NCI-H2196 treated with DMSO at 0.1 percent for 48 hours (cell line): Measurements from ENCODE around the gene PCGF3.

Experiments
- DNase-seq: peaks from one replicate; lab custom pipeline; 2025; ENCODE audit not compliant: unreplicated experiment; lab: John Stamatoyannopoulos, UW

PCGF3 gene, protein sequence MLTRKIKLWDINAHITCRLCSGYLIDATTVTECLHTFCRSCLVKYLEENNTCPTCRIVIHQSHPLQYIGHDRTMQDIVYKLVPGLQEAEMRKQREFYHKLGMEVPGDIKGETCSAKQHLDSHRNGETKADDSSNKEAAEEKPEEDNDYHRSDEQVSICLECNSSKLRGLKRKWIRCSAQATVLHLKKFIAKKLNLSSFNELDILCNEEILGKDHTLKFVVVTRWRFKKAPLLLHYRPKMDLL

DNA sequence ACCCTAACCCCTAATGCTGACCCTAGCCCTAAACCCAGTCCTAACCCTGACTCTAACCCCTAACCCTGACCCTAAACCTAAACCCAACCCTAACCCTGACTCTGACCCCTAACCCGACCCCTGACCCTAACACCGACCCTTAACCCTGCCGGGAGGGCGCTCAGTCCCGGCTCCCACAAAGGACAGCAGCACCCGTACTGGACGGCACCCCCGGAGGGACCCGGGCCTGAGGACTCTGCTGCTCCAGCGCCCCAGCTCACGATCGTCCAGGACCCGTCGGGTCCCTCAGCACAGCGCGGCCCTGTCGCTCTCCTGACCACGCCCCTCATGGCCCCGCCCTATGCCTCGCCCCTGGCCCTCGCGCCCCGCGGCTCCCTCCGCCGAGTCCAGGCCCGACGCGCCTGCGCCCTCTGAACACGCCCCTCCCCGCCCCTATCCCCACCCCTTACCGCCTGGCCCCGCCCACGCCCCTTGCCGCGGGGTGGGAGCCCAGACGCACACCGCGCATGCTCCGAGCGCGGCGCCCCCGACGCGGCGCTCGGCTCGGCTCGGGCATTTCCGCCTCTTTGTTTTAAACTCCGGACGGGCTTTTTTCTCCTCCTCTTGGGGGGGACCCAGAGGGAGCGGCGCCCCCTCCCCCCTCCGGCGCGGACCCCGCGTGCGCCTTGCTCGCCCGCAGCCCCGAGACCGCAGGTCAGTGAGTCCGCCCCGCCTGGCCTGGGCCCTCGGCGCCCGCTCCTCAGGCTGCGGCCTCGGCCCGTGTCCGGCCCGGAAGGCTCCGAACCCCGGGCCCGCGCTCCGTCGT is at the start of gene PCGF3:
PCGF3 (plus strand) TSS at position 555 of the 805 bp plus-strand sequence. CDS start 27,849 bp downstream, outside the sequence.
- DNase-seq = peak; percentile 88

DNA sequence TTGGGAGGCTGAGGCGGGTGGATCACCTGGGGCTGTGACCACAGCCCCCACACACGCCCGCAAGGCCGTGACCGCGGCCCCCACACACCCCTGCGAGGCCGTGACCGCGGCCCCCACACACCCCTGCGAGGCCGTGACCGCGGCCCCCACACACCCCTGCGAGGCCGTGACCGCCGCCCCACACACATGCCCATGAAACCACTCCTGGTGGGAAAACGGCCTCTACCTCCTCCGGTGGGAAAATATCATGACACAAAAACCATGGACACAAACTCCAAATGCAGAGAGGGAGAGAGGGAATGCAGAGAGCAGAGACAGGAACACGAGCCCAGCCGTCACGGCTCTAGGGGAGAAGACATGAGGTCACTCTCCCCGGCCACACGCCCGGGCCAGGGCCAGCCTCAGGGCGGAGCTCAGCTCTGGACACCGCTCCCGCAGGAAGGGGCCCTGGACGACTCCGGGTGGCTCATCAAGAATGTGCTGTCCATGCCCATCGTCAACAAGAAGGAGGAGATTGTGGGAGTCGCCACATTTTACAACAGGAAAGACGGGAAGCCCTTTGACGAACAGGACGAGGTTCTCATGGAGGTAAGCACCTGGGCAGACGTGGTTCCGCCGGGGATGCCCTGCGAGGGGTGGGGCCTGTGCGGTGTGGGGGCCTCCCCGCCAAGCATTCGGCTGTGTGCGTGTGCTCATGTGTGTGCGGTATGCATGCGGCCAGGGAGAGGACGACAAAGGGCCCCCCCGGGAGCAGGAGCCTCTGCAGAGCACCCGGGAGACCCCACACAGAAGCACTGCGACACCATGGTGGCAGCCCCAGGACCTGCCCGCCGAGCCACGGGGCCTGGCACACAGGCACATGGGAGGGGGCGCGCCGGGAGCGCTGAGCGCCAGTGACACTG is 48.9 kb upstream of the PCGF3 start:
- no peak for DNase-seq

DNA sequence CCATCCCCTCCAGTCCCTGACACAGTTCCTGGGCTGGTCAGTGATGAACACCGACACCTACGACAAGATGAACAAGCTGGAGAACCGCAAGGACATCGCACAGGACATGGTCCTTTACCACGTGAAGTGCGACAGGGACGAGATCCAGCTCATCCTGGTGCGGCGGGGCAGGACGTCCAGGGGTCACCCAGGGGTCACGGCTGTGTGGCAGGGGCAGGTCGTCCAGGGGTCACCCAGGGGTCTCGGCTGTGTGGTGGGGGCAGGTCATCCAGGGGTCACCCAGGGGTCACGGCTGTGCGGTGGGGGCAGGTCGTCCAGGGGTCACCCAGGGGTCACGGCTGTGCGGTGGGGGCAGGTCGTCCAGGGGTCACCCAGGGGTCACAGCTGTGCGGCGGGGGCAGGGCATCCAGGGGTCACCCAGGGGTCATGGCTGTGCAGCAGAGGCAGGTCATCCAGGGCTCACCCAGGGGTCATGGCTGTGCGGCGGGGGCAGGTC is 48.2 kb upstream of the PCGF3 start:
- no peak for DNase-seq

DNA sequence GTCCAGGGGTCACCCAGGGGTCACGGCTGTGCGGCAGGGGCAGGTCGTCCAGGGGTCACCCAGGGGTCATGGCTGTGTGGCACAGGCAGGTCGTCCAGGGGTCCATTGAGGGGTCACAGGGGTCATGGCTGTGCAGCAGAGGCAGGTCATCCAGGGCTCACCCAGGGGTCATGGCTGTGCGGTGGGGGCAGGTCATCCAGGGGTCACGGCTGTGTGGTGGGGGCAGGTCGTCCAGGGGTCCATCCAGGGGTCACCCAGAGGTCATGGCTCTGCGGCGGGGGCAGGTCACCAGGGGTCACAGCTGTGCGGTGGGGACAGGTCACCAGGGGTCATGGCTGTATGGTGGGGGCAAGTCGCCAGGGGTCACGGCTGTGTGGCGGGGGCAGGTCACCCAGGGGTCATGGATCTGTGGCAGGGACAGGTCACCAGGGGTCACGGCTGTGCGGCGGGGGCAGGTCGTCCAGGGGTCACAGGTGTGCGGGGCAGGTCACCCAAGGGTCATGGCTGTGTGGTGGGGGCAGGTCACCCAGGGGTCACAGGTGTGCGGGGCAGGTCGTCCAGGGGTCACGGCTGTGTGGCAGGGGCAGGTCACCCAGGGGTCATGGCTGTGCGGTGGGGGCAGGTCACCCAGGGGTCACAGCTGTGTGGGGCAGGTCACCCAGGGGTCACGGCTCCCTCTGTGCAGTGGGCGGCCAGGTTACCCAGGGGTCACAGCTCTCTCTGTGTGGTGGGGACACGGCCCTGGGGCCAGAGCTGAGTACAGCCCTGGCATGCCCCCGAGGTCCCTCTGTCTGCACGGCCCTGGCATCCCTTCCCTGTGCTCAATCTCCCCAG is 47.6 kb upstream of the PCGF3 start:
- DNase-seq = no peak

DNA sequence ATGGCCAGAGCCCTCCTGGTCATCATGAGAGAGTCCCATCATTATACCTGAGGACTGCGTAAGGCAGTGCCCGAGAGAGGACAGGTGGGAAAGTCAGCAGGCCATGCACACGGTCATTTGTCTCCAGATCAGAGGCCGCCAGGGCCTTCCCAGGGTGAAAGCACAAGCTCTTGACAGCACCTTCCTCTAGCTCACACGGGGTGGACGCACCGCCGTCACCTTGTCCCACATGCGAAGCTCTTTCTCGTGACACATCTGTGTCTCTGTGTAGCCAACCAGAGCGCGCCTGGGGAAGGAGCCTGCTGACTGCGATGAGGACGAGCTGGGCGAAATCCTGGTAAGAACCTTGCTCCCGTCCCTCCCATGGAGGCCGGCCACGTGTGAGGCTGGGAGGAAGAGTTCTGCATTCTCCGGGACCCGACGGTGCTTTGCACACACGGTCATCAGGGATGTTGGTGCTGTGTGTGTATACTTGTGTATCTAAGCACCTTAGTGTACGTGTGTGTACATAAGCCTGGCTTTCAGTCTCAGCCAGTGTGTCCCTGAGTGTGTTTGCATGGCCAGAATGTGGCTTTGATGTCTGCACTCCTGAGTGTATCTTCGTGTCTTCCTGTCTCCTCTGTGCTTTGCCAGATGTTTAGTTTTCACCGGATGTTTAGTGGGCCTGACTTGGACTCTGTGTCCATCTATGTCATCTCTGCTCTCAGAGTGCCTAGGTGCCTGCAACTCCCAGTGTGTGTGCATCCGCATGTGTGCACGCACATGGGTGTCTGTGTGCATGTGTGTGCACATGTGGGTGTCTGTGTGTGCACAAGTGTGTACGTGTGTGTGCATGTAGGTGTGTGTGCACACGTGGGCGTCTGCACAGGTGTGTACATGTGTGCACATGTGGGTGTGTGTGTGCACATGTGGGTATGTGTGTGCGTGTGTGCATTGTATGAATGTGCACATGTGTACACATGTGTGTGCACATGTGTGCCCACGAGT is 46.7 kb upstream of the PCGF3 start:
- no peak for DNase-seq

DNA sequence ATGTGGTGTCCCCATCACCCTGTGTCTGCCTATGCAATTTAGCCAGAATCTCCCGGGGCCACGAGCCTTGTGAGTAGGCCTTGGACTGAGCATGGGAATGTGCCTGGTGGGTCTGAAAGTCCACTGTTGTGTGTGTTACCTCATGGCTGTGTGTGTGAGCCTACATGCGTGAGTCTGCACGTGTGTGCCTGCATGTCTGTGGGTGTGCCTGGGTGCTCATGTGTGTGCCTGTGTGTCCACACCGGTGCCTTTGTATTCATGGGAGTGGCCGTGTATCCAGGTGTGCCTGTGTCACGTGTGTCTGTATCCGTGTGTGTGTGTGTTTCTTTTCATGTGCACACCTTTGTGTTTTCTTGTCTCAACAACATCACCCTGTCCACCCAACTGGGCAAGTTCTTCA is 45.8 kb upstream of the PCGF3 start:
- DNase-seq = no peak

DNA sequence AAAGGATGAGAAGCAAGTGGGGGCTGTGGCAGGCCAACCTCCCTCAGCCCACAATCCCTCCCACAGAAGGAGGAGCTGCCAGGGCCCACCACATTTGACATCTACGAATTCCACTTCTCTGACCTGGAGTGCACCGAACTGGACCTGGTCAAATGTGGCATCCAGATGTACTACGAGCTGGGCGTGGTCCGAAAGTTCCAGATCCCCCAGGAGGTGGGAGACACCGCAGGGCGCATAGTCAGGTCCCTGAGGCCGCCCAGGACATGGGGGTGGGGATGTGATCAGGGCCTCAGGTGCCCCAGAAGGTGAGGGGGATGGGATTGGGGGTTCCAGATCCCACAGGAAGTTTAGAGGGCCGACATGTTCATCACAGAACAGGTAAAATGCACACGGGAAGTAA is 45.2 kb upstream of the PCGF3 start:
- DNase-seq = no peak

DNA sequence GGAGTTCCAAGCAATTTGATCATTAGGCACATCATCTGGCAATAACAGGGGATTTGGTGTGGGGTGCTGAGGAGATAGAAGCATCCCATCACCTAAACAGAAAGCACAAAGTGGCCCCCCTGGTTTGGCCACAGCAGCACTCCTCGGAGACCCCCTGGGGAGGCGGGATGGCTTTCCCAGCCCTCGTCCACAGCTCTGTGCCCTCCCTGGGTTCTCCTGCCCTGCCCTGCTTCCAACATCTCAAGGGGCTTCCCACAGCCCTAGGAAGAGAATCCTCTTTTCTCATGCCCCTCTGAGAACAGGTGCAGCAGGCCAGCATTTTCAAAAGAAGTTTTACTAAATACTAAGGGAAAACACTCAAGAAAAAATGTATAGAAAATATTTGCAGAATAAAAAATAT is 44.4 kb upstream of the PCGF3 start:
- no peak for DNase-seq

DNA sequence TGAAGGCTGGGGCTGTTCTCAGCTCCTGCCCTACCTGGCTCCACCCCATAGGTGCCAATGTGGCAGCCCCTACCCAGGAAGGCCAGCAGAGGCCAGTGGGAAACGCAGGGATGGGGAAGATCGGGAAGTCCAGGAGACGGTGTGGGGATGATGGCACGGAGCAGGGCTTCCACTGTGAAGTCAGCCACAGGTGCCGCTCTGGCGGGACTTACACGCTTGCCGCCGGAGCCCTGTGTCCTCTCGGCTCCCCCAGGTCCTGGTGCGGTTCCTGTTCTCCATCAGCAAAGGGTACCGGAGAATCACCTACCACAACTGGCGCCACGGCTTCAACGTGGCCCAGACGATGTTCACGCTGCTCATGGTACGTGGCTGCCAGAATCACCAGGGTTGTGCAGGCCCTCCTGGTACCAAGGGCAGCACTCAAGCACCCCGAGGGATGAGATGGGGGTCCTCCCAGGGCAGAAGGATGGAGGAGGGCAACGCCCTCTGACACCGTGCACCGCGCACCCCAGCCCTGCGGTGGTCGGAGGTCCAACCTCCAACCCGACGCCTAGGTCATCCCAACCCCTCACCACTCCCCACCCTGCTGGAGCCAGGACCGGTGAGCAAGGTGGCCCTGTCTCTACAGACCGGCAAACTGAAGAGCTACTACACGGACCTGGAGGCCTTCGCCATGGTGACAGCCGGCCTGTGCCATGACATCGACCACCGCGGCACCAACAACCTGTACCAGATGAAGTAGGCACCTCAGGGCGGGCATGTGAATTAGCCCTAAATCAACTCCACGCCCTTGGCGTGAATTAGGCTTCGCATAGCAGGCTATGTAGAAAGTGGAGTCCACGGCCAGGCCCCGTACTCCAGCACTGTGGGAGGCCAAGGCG is 43.5 kb upstream of the PCGF3 start:
- no peak for DNase-seq

DNA sequence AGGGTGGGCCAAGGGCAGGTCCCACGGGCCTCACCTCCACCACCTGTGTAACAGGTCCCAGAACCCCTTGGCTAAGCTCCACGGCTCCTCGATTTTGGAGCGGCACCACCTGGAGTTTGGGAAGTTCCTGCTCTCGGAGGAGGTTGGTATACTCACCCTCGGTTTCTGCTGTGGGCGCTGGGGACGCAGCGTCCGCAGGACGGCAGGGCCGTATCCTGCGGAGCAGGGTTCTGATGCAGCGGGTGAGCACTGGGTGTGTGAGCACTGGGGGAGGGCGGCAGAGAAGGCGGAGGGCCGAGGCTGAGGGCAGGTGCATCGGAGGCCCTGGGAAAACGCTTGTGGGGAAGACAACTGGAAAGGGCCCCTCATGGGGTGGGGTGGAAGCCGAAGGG is 42.6 kb upstream of the PCGF3 start:
- no peak for DNase-seq

DNA sequence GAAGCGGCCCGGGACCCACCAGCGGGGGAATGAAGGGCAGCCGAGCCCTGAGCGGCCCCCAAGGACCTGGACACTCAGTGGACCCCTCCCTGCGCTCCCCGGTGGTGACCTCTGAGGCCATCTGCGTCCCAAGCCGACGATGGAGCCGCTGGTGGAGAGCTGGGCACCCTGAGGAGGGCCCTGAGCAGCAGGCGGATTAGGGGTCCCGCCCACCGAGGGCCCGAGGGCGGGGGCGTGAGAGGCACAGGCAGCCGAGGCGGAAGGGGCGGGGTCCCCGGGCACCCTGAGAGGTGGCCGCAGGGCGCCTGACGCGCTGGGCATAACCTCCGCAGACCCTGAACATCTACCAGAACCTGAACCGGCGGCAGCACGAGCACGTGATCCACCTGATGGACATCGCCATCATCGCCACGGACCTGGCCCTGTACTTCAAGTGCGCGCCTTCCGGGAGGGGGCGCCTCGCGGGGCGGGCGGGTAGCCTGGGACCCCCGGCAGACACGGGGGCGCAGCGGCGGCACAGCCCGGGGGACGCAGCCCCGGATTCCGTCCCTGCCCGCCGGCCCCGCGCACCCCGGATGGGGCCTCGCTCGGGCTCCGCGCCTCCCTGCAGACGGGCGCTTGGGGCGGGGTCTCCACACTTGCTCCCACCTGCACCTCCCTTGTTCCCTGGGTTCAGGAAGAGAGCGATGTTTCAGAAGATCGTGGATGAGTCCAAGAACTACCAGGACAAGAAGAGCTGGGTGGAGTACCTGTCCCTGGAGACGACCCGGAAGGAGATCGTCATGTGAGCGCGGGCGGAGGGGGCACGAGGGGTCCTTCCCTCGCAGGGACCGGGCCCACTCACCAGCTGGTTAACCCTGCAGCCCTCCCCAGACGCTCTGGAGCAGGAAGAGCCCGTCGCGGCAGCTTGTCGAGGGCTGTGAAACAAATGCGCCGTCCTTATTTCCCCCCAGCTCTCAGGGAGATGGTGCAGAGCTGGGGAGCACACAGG is 41.9 kb upstream of the PCGF3 start:
- DNase-seq = peak; percentile 26

DNA sequence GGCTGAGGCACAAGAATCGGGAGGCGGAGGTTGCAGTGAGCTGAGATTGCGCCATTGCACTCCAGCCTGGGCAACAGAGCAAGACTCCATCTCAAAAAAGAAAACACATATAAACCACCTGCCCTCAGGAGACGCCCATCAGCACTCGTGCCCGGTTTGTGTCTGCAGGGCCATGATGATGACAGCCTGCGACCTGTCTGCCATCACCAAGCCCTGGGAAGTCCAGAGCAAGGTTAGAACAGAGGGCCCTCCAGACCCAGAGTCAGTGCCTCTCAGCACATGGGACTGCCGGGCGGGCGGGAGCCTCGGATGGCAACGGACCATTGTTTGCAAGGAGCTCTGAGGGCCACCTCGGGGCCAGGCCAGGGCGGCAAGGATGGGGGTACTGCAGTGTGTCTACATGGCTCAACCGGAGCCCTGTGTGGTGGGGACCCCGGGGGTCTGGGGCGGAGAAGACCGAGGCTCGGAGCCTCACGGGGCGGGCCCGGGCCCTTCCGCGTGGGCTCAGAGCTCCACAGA is 40.9 kb upstream of the PCGF3 start:
- no peak for DNase-seq

DNA sequence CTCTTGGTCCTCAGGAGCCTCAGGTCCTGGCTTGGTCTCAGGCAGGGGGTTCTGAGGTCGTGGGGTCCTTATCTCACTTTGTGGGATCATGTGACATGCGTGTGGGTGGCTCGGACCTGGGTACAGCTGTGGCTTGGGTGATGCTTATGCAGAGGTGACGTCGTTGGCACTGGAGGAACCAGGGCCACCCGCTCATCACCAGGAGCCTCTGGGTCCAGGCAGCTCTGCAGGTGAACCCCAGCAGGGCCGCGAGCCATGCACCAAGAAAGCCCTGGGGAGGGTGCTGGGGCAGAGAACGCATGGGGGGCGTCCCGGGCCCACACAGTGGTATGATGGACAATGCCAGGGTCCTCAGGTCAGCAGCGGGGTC is 40.3 kb upstream of the PCGF3 start:
- no peak for DNase-seq

DNA sequence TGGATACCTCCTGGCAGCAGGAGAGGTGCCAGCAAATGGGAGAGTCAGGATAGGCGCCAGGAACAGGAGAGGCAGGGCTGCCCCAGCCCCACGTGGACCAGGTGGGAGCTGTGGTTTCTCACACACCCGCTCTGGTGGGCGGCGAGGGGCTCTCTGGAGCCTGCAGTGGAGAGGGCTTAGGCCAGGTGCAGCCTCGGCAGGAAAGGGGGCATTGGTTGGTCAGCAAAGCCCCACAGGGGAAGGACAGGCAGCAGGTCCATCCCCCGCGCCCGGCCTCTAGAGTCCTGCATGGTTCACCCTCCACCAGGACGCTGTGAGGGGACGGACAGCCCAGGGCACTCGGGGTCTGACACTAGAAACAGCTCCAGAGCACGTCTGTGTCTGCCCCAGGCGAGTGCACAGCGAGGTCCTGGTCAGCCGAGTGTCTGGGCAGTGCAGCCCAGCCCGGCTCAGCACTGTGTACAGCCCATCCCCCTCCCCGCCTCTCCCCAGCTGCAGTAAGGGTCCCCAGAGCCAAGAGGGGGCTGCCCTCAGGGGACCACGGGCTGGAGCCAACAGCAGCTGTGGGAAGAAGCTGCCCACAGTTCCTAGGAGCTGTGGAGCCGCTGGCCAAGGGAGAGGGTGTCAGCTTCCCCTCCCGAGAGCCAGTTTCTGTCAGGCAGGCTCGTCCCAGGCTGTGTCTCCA is 39.7 kb upstream of the PCGF3 start:
- DNase-seq = no peak

DNA sequence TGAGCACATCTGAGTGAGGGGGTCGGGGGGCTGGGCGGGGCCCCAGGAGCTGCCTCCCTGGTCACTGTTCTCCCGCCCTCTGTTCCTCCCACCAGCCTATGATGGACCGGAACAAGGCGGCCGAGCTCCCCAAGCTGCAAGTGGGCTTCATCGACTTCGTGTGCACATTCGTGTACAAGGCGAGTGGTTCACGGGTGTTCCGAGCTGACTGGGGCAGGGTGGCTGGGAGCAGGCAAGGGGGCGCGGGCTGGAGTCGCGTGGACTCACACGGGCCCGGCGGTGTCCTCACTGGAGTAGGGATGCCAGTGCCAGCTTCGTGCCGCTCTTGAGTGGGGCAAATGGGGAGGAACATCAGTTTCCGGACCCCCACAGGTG is 39.2 kb upstream of the PCGF3 start:
- DNase-seq = no peak

DNA sequence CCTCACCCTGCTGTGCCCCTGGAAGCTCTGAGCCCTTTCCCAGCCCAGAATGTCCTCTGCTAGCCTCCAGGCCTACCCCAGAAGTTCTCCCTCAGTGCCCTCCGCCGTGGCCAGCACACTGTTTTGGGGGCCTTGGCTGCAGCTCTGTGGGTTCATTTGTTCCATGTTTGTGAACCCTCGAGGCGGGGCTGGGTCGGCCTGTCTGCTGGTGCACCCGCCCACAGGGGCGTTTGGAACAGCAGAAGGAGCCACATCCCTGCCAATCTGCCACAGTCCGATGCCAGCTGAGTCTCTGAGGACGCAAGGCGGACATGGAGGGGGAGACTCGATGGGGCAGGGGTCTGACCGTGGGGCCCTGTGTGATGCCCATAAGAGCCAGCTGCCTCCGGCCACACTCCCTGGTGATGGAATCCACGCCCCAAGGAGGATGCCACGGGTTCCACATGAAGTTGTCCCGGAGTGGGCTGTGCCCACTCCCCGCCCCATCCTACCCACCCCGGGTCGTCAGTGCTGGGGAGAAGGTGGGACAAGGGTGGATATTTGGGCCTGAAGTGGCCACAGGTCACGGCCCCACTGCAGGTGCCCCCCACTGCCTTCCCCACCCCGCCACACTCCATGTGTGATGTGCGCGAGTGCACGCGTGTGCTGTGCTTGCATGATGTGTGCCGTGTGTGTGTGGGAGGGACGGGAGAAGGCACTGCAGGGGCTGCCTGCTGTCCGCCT is 38.6 kb upstream of the PCGF3 start:
- no peak for DNase-seq
